Activated T-cell treated with anti-CD3 and anti-CD28 coated beads, Interleukin-2, amount 50 U/mL, for 72 hours (primary cell): Measurements from ENCODE around the gene DMD. TPM values are rescaled to one million over a fixed set of nuclear protein-coding genes. Genes with fewer than 3 reads are reported as not detected.

Experiments
- ATAC-seq, 2 donors: fragments of 150-1000 bp; cut with Tn5 transposase; replicated peaks in 1 of 2; 2 replicates each; pipeline ENCODE4 v1.10.0; 2021; ENCODE audit warnings: moderate library complexity in 2 of 2, mild to moderate bottlenecking in 1 of 2
- DNase-seq, 2 donors: peaks; one replicate each; pipeline ENCODE4 v3.0.0; 2021 to 2022; ENCODE audit warnings: mixed read lengths in 1 of 2
- H3K27ac Mint-ChIP-seq: one replicate; pipeline ENCODE4 v1.8.0; 2022; ENCODE audit warnings: mild to moderate bottlenecking, moderate library complexity, mixed read lengths
- H3K27me3 Mint-ChIP-seq: one replicate; pipeline ENCODE4 v1.8.0; 2022; ENCODE audit warnings: low read depth, mixed read lengths
- H3K36me3 Mint-ChIP-seq, 2 donors: one replicate each; pipeline ENCODE4 v1.8.0; 2022; ENCODE audit warnings: mixed read lengths in 2 of 2, mild to moderate bottlenecking in 1 of 2; ENCODE audit not compliant: insufficient read depth in 2 of 2
- H3K4me1 Mint-ChIP-seq: one replicate; pipeline ENCODE4 v1.8.0; 2022; ENCODE audit warnings: low read depth, mixed read lengths
- H3K4me3 Mint-ChIP-seq, 2 donors: one replicate each; pipeline ENCODE4 v1.8.0; 2022; ENCODE audit warnings: mild to moderate bottlenecking in 2 of 2, mixed read lengths in 2 of 2, moderate library complexity in 2 of 2
- H3K9me3 Mint-ChIP-seq, 2 donors: one replicate each; pipeline ENCODE4 v1.8.0; 2022; ENCODE audit warnings: mixed read lengths in 2 of 2
- total RNA-seq, 2 donors: library from RNA; stranded (reverse); gene quantifications; one replicate each; pipeline ENCODE4 v1.2.3, GENCODE V29; 2022

Gene DMD
- total RNA-seq, 2 donors from 2014 or later, result 2.9 to 4.6 TPM

- Mint-ChIP-seq H3K9me3 (peaks cover 2% of the 10 kb centered on the region in 2 donors), H3K27ac (no peak overlapping the region), H3K4me1 (no peaks in the 10 kb centered on the region), H3K36me3 (peaks cover 0 to 2% of the 10 kb centered on the region in 2 donors), H3K27me3 (no peaks in the 10 kb centered on the region), H3K4me3 (no peak overlapping the region)
- ATAC-seq (no peak), DNase-seq (no peak)
Observed at GRCh38 chrX:31929366-31929765, 1282.0 kb downstream of the DMD start.

GRCh38 chrX:31921236-31921635 is 1290.1 kb downstream of the DMD start:
- DNase-seq, result no peak
- no peak overlapping the region for H3K4me3 Mint-ChIP-seq

GRCh38 chrX:31909850-31910572 is 1301.3 kb downstream of the DMD start:
- peaks cover 0 to 2% of the 10 kb centered on the region in 2 donors for H3K36me3 Mint-ChIP-seq
- H3K4me1 Mint-ChIP-seq, result no peaks in the 10 kb centered on the region
- DNase-seq (no peak), ATAC-seq (no peak)
- H3K27me3 Mint-ChIP-seq, result peaks cover 7% of the 10 kb centered on the region
- H3K27ac Mint-ChIP-seq, result no peak overlapping the region
- H3K4me3 Mint-ChIP-seq, result no peak overlapping the region
- peaks cover 0 to 12% of the 10 kb centered on the region in 2 donors for H3K9me3 Mint-ChIP-seq

More at GRCh38 chrX:31921236-31921635, 1290.1 kb downstream of the DMD start:
- no peak for ATAC-seq
- peaks cover 6% of the 10 kb centered on the region for H3K27me3 Mint-ChIP-seq
- peaks cover 2 to 3% of the 10 kb centered on the region in 2 donors for H3K9me3 Mint-ChIP-seq
- peaks cover 0 to 2% of the 10 kb centered on the region in 2 donors for H3K36me3 Mint-ChIP-seq
- no peak overlapping the region for H3K27ac Mint-ChIP-seq
- H3K4me1 Mint-ChIP-seq, result no peaks in the 10 kb centered on the region

GRCh38 chrX:31894152-31894551 is 1317.2 kb downstream of the DMD start:
- H3K27ac Mint-ChIP-seq, result no peak overlapping the region
- DNase-seq, result no peak

GRCh38 chrX:31893525-31893924 is 1317.8 kb downstream of the DMD start:
- no peaks in the 10 kb centered on the region for H3K9me3 Mint-ChIP-seq
- DNase-seq (no peak), ATAC-seq (no peak)
- H3K27me3 Mint-ChIP-seq, result no peaks in the 10 kb centered on the region
- no peak overlapping the region for H3K27ac Mint-ChIP-seq
- H3K4me3 Mint-ChIP-seq, result no peak overlapping the region
- no peaks in the 10 kb centered on the region for H3K4me1 Mint-ChIP-seq
- no peaks in the 10 kb centered on the region for H3K36me3 Mint-ChIP-seq

More at GRCh38 chrX:31894152-31894551, 1317.2 kb downstream of the DMD start:
- Mint-ChIP-seq H3K4me3 (no peak overlapping the region), H3K4me1 (no peaks in the 10 kb centered on the region), H3K36me3 (no peaks in the 10 kb centered on the region), H3K9me3 (no peaks in the 10 kb centered on the region), H3K27me3 (no peaks in the 10 kb centered on the region)
- ATAC-seq, result no peak

- no peak overlapping the region for H3K4me3 Mint-ChIP-seq
- no peaks in the 10 kb centered on the region for H3K4me1 Mint-ChIP-seq
- peaks cover 0 to 1% of the 10 kb centered on the region in 2 donors for H3K9me3 Mint-ChIP-seq
- ATAC-seq (no peak), DNase-seq (no peak)
- no peaks in the 10 kb centered on the region for H3K27me3 Mint-ChIP-seq
- no peaks in the 10 kb centered on the region for H3K36me3 Mint-ChIP-seq
- H3K27ac Mint-ChIP-seq, result no peak overlapping the region
Observed at GRCh38 chrX:31889088-31889487, 1322.3 kb downstream of the DMD start.

- Mint-ChIP-seq H3K9me3 (peaks cover 0 to 1% of the 10 kb centered on the region in 2 donors), H3K27ac (no peak overlapping the region), H3K27me3 (no peaks in the 10 kb centered on the region), H3K4me1 (no peaks in the 10 kb centered on the region), H3K36me3 (no peaks in the 10 kb centered on the region), H3K4me3 (no peak overlapping the region)
- DNase-seq (no peak), ATAC-seq (no peak)
Observed at GRCh38 chrX:31884535-31884934, 1326.8 kb downstream of the DMD start.

- Mint-ChIP-seq H3K4me3 (no peak overlapping the region), H3K9me3 (no peaks in the 10 kb centered on the region), H3K27me3 (no peaks in the 10 kb centered on the region), H3K4me1 (no peaks in the 10 kb centered on the region), H3K36me3 (no peaks in the 10 kb centered on the region), H3K27ac (no peak overlapping the region)
- DNase-seq, result no peak
- no peak for ATAC-seq
Observed at GRCh38 chrX:31872007-31872406, 1339.3 kb downstream of the DMD start.

- H3K9me3 Mint-ChIP-seq, result peaks cover 0 to 4% of the 10 kb centered on the region in 2 donors
- H3K27me3 Mint-ChIP-seq, result no peaks in the 10 kb centered on the region
- H3K36me3 Mint-ChIP-seq, result no peaks in the 10 kb centered on the region
- DNase-seq (no peak), ATAC-seq (no peak)
- no peak overlapping the region for H3K27ac Mint-ChIP-seq
- H3K4me1 Mint-ChIP-seq, result no peaks in the 10 kb centered on the region
- no peak overlapping the region for H3K4me3 Mint-ChIP-seq
Observed at GRCh38 chrX:31870267-31870666, 1341.1 kb downstream of the DMD start.

GRCh38 chrX:31860686-31861085 is 1350.7 kb downstream of the DMD start:
- Mint-ChIP-seq H3K36me3 (no peaks in the 10 kb centered on the region), H3K27me3 (no peaks in the 10 kb centered on the region), H3K4me1 (no peaks in the 10 kb centered on the region), H3K27ac (no peak overlapping the region), H3K9me3 (peaks cover 0 to 1% of the 10 kb centered on the region in 2 donors), H3K4me3 (no peak overlapping the region)
- DNase-seq, result no peak
- ATAC-seq, result no peak

GRCh38 chrX:31858915-31859314 is 1352.4 kb downstream of the DMD start:
- Mint-ChIP-seq H3K36me3 (no peaks in the 10 kb centered on the region), H3K4me1 (no peaks in the 10 kb centered on the region), H3K4me3 (no peak overlapping the region), H3K27me3 (no peaks in the 10 kb centered on the region), H3K9me3 (peaks cover 0 to 1% of the 10 kb centered on the region in 2 donors), H3K27ac (no peak overlapping the region)
- no peak for ATAC-seq
- no peak for DNase-seq

- Mint-ChIP-seq H3K27ac (no peak overlapping the region), H3K4me1 (no peaks in the 10 kb centered on the region), H3K27me3 (no peaks in the 10 kb centered on the region), H3K36me3 (no peaks in the 10 kb centered on the region), H3K4me3 (no peak overlapping the region), H3K9me3 (peaks cover 4 to 5% of the 10 kb centered on the region in 2 donors)
- DNase-seq, result no peak
- ATAC-seq, result no peak
Observed at GRCh38 chrX:31854716-31855115, 1356.6 kb downstream of the DMD start.

GRCh38 chrX:31851761-31852160 is 1359.6 kb downstream of the DMD start:
- Mint-ChIP-seq H3K4me3 (no peak overlapping the region), H3K27ac (no peak overlapping the region), H3K36me3 (no peaks in the 10 kb centered on the region), H3K9me3 (peaks cover 4 to 5% of the 10 kb centered on the region in 2 donors), H3K4me1 (no peaks in the 10 kb centered on the region), H3K27me3 (no peaks in the 10 kb centered on the region)
- ATAC-seq, result no peak
- DNase-seq, result no peak

GRCh38 chrX:31847773-31848172 is 1363.6 kb downstream of the DMD start:
- H3K9me3 Mint-ChIP-seq, result peaks cover 7 to 14% of the 10 kb centered on the region in 2 donors
- H3K4me3 Mint-ChIP-seq, result no peak overlapping the region
- DNase-seq (no peak), ATAC-seq (no peak)
- peaks cover 9% of the 10 kb centered on the region for H3K27me3 Mint-ChIP-seq
- H3K36me3 Mint-ChIP-seq, result no peaks in the 10 kb centered on the region
- no peak overlapping the region for H3K27ac Mint-ChIP-seq
- no peaks in the 10 kb centered on the region for H3K4me1 Mint-ChIP-seq
